HepG2 (cell line): ENCODE results near the gene CXCR1.

Experiments used
- ETS1 ChIP-seq: sonication (generic); formaldehyde crosslinking; IDR thresholded peaks from 2 replicates; pipeline ENCODE4 v1.4.0; 2020; ENCODE audit warnings: missing genetic modification reagents
- MEF2D ChIP-seq: sonication (generic); formaldehyde crosslinking; IDR thresholded peaks from 2 replicates; pipeline ENCODE4 v1.5.1; 2020; ENCODE audit warnings: mild to moderate bottlenecking, missing genetic modification reagents

- TF ChIP-seq MEF2D (CRISPR knock-in tag) (no peak), ETS1 (CRISPR knock-in tag) (no peak)
Observed at GRCh38 chr2:218149098-218149497, 17.7 kb downstream of the CXCR1 start.
